GM19467 (cell line): Measurements from ENCODE around the gene USP9X.
"Not testable (repeated sequence)": the region's sequence is repeated elsewhere in the genome, so short reads cannot be mapped to it uniquely, and the experiment has no call there.

Experiments
- ATAC-seq: cut with Tn5 transposase; IDR thresholded peaks from one replicate; pipeline ENCODE4 v1.9.1; 2021; ENCODE audit warnings: mild to moderate bottlenecking, moderate library complexity; ENCODE audit not compliant: unreplicated experiment

Gene USP9X

GRCh38 chrX:41276661-41277506 lies 191.6 kb downstream of the USP9X start:
- ATAC-seq: no peak

DNA sequence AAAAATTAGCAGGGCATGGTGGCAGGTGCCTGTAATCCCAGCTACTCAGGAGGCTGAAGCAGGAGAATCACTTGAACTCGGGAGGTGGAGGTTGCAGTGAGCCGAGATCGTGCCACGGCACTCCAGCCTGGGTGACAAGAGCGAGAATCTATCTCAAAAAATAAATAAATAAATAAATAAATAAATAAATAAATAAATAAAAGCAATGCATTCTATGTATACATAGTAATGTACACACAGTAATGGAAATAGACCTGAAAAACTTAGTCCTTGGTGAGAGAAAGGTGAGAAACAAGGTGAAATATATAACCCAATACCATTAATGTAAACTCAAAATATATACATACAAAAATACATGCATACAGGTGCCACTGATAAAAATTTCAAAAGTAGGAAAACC lies 197.1 kb downstream of the USP9X start:
- not testable (repeated sequence) for ATAC-seq

- ATAC-seq: not testable (repeated sequence)
These were observed 200.7 kb downstream of the USP9X start for GRCh38 chrX:41285928-41286327.
